ENCODE results near the gene CYTH4.

Gene CYTH4

DNA sequence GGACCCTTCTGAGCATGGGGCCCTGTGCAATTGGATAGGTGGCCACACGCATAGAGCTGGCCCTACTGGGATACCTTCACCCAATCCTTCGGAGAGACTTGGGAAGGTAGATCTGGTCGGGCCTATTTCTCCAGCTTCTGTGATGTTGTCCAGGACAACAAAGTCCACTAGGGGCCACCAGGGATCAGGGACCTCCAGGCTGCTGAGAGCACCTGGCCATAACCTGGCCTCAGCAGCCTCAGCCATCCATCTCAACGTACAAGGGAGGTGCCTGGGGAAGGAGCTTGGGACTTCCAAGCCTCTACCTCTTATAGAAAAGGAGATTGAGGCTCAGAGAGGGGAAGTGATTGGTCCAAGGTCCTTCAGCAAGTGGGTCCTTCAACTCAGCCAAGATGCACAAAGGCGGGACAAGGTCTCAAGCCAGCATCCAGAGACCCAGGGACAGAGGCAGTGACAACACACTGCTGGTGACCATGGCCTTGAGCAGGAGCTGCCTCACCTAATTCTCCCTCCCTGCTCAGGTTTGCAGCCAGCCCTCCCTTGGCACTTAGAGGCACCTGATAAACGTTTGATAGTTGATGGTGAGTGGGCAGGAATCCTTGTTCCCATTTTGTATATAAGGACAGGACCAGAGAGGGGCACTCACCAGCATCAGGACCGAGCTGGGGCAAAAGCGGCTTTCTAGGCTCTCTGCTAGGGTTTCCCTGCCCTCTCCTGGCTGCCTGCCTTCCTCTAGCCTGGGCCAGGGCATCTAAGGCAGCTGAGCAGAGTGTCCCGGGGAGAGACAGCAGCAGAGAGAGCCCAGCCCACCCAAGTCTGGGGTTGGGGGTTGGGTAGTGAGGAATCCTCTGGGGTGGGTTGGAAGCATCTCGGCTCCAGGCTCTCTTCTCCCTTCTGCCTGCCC is 42.7 kb upstream of the CYTH4 start:
- TF ChIP-seq, protein P1, sequence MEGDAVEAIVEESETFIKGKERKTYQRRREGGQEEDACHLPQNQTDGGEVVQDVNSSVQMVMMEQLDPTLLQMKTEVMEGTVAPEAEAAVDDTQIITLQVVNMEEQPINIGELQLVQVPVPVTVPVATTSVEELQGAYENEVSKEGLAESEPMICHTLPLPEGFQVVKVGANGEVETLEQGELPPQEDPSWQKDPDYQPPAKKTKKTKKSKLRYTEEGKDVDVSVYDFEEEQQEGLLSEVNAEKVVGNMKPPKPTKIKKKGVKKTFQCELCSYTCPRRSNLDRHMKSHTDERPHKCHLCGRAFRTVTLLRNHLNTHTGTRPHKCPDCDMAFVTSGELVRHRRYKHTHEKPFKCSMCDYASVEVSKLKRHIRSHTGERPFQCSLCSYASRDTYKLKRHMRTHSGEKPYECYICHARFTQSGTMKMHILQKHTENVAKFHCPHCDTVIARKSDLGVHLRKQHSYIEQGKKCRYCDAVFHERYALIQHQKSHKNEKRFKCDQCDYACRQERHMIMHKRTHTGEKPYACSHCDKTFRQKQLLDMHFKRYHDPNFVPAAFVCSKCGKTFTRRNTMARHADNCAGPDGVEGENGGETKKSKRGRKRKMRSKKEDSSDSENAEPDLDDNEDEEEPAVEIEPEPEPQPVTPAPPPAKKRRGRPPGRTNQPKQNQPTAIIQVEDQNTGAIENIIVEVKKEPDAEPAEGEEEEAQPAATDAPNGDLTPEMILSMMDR (conservative IDR thresholded peaks at IDR 0.05), result no peak
- no peak overlapping the region for H3K27ac ChIP-seq

DNA sequence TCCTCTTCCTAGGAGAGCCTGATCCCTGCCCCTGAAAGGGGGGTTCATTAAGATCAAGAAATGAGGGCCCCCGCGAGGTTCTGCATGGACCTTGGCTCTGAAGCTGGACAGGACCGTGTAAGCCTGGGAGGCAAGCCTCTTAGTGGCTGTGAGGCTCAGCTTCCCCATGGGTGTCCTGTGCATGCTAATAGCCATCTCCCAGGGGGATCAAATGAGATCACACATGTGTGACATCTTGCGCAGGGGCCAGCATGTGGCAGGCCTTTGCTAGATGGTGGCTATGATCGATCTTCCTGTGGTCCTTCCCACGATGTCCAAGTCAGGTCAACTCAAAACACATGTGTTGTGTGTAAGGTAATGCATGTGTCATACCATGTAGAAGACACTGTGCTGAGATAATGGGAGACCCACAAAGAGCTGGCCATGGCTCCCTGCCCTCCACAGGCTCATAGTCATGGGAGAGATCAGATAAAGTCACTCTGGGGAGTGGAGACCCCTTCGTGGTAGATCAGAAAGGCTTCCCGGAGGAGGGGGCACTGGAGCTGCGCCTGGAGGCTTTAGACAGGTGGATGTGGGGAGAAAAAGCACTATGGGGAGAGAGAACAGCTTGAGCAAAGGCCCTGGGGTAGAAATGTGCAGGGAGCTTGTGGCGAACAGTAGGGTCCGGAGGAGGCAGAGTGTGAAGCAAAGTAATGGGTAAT is 41.9 kb upstream of the CYTH4 start:
- TF ChIP-seq, protein P1 (conservative IDR thresholded peaks at IDR 0.05), result no peak
- no peak overlapping the region for H3K27ac ChIP-seq

DNA sequence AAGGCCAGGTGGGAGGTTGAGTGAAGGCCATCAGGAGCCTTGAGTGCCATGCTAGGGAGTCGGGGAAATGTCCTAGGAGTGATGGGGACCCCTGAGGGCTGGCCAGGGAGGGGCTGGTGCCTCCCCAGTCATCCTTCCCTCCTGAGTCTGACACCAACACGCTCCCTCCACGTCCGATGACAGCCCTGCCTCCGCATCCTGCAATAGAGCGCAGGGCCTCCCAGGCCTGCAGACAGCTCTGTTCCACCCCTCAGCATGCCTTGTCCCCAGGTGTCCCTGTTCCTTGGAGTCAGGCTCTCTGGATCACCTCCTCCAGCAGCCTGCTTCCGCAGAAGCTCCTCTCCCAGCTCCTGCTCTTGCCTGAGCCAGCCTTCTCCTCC is 41.4 kb upstream of the CYTH4 start:
- TF ChIP-seq, protein P1 (conservative IDR thresholded peaks at IDR 0.05), result no peak

DNA sequence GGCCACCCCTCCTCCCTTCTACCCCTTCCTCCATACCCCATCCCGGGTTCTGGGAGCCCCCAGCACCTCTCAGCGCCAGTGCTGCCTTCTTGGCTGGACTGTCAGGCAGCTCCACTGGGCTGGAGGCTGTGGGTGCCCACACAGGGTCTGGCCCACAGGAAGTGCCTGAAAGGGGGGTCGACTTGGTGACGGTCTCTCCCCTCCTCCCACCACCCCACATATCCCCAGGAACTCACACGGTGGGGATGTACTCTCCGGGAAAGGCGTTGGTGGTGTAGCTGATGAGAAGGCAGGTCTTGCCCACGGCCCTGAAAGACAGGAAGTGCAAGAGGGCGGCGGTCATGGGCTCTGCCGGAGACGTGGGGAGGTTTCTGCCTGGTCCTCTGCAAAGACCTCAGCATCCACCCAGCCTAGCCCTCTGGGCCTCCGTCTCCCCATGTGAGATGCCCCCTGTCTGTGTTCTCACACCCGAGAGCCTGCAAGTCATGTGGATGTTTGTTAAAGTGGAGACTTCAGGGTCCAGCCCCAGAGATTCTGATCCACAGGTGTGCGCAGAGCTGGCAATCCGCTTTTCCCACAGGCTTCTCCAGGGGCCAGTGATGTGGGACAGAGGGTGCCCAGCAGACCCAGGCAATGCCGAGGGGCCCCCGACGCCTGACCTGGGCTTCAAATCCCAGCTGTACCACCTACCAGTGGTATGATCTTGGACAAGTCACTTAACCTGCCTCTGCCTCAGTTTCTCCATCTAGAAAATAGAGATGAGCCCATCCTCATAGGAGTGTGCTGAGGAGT is 40.8 kb upstream of the CYTH4 start:
- H3K27ac ChIP-seq, result no peak overlapping the region
- TF ChIP-seq, protein P1 (conservative IDR thresholded peaks at IDR 0.05), result no peak

More for the DNA sequence above, 41.4 kb upstream of the CYTH4 start:
- no peak overlapping the region for H3K27ac ChIP-seq

DNA sequence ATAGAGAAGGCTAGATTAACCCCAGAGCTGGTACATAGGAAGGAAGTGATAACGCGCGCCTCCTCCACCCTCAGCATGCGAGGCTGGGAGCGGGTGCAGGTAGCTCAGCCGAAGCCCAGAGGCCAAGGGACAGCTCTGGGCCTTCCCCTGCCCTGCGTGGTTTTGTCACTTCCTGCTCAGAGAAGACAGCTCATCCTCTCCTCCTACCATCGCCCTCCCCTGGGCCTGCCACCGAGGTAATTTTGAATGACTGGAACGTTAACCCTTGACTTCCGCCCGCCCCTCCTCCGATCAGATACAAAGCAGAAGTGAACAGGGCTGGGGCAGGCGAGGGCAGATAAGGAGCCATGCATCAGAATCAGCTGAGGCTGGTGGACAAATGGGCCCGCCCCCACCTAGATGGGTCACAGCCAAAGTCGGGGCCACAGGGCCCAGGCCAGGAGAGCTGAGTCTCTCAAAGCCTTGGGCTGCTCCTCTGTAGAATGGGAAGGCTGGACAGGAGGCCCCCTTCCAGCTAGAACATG is 39.9 kb upstream of the CYTH4 start:
- TF ChIP-seq, protein P1 (conservative IDR thresholded peaks at IDR 0.05), result no peak
- no peak overlapping the region for H3K27ac ChIP-seq

DNA sequence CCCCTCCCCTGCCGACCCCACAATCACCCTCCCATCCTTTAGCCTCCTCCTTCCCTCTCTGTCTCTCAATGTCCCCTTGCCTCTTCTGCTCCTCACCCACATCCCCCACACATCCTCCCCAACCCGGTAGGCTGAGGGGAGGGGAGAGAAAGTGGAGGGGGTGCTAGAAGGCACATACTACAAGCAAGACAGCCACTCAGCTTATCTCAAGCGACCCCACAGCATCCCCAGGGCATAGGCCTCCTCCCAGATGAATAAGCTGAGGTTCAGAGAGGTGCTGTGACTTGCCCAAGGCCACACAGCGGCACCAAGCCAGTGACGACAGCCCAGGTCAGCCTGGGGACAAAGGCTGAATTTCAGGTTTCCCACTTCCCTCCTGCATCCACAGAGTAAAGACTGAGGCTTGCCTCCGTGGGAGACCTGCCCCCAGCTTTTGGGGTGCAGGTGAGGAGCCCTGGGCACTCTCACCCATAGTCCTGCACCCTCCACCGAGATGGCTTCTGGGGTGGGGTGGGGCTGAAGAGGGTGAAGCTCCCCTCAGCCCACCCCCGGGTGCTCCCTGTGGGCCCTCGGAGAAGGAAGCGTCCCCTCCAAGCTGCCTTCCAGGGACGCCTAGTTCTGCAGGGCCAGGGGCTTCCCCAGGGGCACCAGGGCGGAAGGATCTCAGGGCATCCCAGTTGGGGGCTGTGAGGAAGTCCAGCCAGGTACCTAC is 38.8 kb upstream of the CYTH4 start:
- peak overlapping the region; percentile 22; the same call in 1 of the 2 replicates for H3K27ac ChIP-seq
- TF ChIP-seq, protein P1 (conservative IDR thresholded peaks at IDR 0.05), result no peak
